BLaER1 treated with 17β-estradiol and CSF1 and Interleukin-3, amounts not matched to agents 10 nM and 100 nM (cell line): ENCODE measurements around the gene LPP.

ENCODE experiments used
- H3K27ac ChIP-seq, 11 experiments: shearing (Covaris generic); formaldehyde crosslinking; 2 replicates each; pipeline ENCODE4 v1.8.1; 2022
- H3K27me3 ChIP-seq, 11 experiments: shearing (Covaris generic); formaldehyde crosslinking; 2 replicates each; pipeline ENCODE4 v1.8.1; 2022
- H3K36me3 ChIP-seq, 11 experiments: shearing (Covaris generic); formaldehyde crosslinking; 2 replicates each; pipeline ENCODE4 v1.8.1; 2022
- H3K4me1 ChIP-seq, 10 experiments: shearing (Covaris generic); formaldehyde crosslinking; 2 replicates each; pipeline ENCODE4 v1.8.1; 2022
- H3K4me2 ChIP-seq, 11 experiments: shearing (Covaris generic); formaldehyde crosslinking; 2 replicates each; pipeline ENCODE4 v1.8.1; 2022
- H3K4me3 ChIP-seq, 10 experiments: shearing (Covaris generic); formaldehyde crosslinking; 2 replicates each; pipeline ENCODE4 v1.8.1; 2022
- H3K9ac ChIP-seq, 11 experiments: shearing (Covaris generic); formaldehyde crosslinking; 2 replicates each; pipeline ENCODE4 v1.8.1; 2022
- H3K9me3 ChIP-seq, 11 experiments: shearing (Covaris generic); formaldehyde crosslinking; replicated peaks in 1 of 11; 2 replicates each; pipeline ENCODE4 v1.8.1; 2022
- H4K20me1 ChIP-seq, 11 experiments: shearing (Covaris generic); formaldehyde crosslinking; 2 replicates each; pipeline ENCODE4 v1.8.1; 2022
- Cebpa-rat ChIP-seq, 11 experiments: shearing (Covaris generic); IDR thresholded peaks; 2 replicates each; pipeline ENCODE4 v1.8.1; 2022

Gene LPP

GRCh38 chr3:188901126-188901525 is 747.2 kb downstream of the LPP start:
- Histone ChIP-seq H3K4me2 (peak overlapping the region in 4 of 11 experiments; percentile 41 to 79 (median 78); a peak in 8 of 22 replicates), H3K4me1 (peaks cover 0 to 79% (median 0%) of the 10 kb centered on the region in 10 experiments; a peak in 8 of 20 replicates), H3K9me3 (peaks cover 0 to 3% (median 0%) of the 10 kb centered on the region in 11 experiments; a peak in 3 of 22 replicates), H3K27ac (peak overlapping the region in 4 of 11 experiments; percentile 53 to 83 (median 66); a peak in 8 of 22 replicates), H3K9ac (peak overlapping the region in 3 of 11 experiments; percentile 52 to 59 (median 55); a peak in 5 of 22 replicates), H3K36me3 (no peaks in the 10 kb centered on the region), H4K20me1 (no peaks in the 10 kb centered on the region), H3K4me3 (no peak overlapping the region), H3K27me3 (no peaks in the 10 kb centered on the region)
- TF ChIP-seq Cebpa-rat (IDR thresholded peaks at IDR 0.05) = no peak

GRCh38 chr3:188901671-188902287 is 747.8 kb downstream of the LPP start:
- H3K9ac ChIP-seq = peak overlapping the region in 3 of 11 experiments; percentile 52 to 59 (median 55); a peak in 5 of 22 replicates

DNA sequence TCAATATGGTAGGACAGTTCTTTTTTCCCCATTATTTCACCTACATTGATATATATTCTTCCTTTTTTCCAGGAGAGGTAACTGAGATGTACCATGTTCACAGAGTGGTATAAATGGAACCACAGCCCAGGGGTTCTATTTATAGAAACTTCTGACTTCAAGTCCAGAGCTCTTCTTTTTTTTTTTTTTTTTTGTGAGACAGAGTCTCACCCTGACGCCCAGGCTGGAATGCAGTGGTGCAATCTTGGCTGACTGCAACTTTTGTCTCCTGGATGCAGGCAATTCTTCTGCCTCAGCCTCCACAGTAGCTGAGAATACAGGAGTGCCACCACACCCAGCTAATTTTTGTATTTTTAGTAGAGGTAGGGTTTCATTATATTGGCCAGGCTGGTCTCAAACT is 750.7 kb downstream of the LPP start:
- Histone ChIP-seq H3K27me3 (no peaks in the 10 kb centered on the region), H3K9ac (peak overlapping the region in 3 of 11 experiments; percentile 1 to 61 (median 49); a peak in 5 of 22 replicates), H3K9me3 (peaks cover 0 to 4% (median 0%) of the 10 kb centered on the region in 11 experiments; a peak in 3 of 22 replicates), H3K27ac (peak overlapping the region in 4 of 11 experiments; percentile 77 to 94 (median 88); a peak in 8 of 22 replicates), H3K36me3 (no peaks in the 10 kb centered on the region), H3K4me1 (peaks cover 0 to 93% (median 0%) of the 10 kb centered on the region in 10 experiments; a peak in 8 of 20 replicates), H3K4me3 (no peak overlapping the region), H3K4me2 (peak overlapping the region in 3 of 11 experiments; percentile 43 to 72 (median 59); a peak in 6 of 22 replicates), H4K20me1 (no peaks in the 10 kb centered on the region)
- no peak for TF ChIP-seq Cebpa-rat (IDR thresholded peaks at IDR 0.05)

More at GRCh38 chr3:188901671-188902287, 747.8 kb downstream of the LPP start:
- H3K4me2 ChIP-seq = peak overlapping the region in 4 of 11 experiments; percentile 41 to 79 (median 78); a peak in 7 of 22 replicates
- no peaks in the 10 kb centered on the region for H4K20me1 ChIP-seq
- no peaks in the 10 kb centered on the region for H3K27me3 ChIP-seq
- H3K4me1 ChIP-seq = peaks cover 0 to 85% (median 0%) of the 10 kb centered on the region in 10 experiments; a peak in 8 of 20 replicates
- H3K9me3 ChIP-seq = peaks cover 0 to 4% (median 0%) of the 10 kb centered on the region in 11 experiments; a peak in 3 of 22 replicates
- H3K36me3 ChIP-seq = no peaks in the 10 kb centered on the region
- no peak overlapping the region for H3K4me3 ChIP-seq
- peak overlapping the region in 4 of 11 experiments; percentile 53 to 83 (median 66); a peak in 7 of 22 replicates for H3K27ac ChIP-seq
- no peak for TF ChIP-seq Cebpa-rat (IDR thresholded peaks at IDR 0.05)

GRCh38 chr3:188905547-188905946 is 751.6 kb downstream of the LPP start:
- Histone ChIP-seq H3K4me3 (no peak overlapping the region), H4K20me1 (no peaks in the 10 kb centered on the region), H3K36me3 (no peaks in the 10 kb centered on the region), H3K27ac (peak overlapping the region in 5 of 11 experiments; percentile 24 to 94 (median 86); a peak in 8 of 22 replicates), H3K27me3 (no peaks in the 10 kb centered on the region), H3K4me1 (peaks cover 0 to 91% (median 0%) of the 10 kb centered on the region in 10 experiments; a peak in 8 of 20 replicates), H3K4me2 (peak overlapping the region in 3 of 11 experiments; percentile 43 to 72 (median 59); a peak in 5 of 22 replicates), H3K9ac (peak overlapping the region in 4 of 11 experiments; percentile 24 to 73 (median 64); a peak in 7 of 22 replicates), H3K9me3 (peaks cover 0 to 4% (median 0%) of the 10 kb centered on the region in 11 experiments; a peak in 3 of 22 replicates)
- TF ChIP-seq Cebpa-rat (IDR thresholded peaks at IDR 0.05) = no peak

GRCh38 chr3:188906236-188906635 is 752.3 kb downstream of the LPP start:
- Histone ChIP-seq H3K27ac (peak overlapping the region in 5 of 11 experiments; percentile 24 to 94 (median 86); a peak in 8 of 22 replicates), H3K4me1 (peaks cover 0 to 91% (median 0%) of the 10 kb centered on the region in 10 experiments; a peak in 7 of 20 replicates), H3K9ac (peak overlapping the region in 4 of 11 experiments; percentile 24 to 73 (median 64); a peak in 7 of 22 replicates), H3K9me3 (peaks cover 0 to 4% (median 0%) of the 10 kb centered on the region in 11 experiments; a peak in 3 of 22 replicates), H3K4me3 (no peak overlapping the region), H3K4me2 (peak overlapping the region in 3 of 11 experiments; percentile 43 to 72 (median 54); a peak in 6 of 22 replicates), H4K20me1 (no peaks in the 10 kb centered on the region), H3K36me3 (no peaks in the 10 kb centered on the region), H3K27me3 (no peaks in the 10 kb centered on the region)
- no peak for TF ChIP-seq Cebpa-rat (IDR thresholded peaks at IDR 0.05)

DNA sequence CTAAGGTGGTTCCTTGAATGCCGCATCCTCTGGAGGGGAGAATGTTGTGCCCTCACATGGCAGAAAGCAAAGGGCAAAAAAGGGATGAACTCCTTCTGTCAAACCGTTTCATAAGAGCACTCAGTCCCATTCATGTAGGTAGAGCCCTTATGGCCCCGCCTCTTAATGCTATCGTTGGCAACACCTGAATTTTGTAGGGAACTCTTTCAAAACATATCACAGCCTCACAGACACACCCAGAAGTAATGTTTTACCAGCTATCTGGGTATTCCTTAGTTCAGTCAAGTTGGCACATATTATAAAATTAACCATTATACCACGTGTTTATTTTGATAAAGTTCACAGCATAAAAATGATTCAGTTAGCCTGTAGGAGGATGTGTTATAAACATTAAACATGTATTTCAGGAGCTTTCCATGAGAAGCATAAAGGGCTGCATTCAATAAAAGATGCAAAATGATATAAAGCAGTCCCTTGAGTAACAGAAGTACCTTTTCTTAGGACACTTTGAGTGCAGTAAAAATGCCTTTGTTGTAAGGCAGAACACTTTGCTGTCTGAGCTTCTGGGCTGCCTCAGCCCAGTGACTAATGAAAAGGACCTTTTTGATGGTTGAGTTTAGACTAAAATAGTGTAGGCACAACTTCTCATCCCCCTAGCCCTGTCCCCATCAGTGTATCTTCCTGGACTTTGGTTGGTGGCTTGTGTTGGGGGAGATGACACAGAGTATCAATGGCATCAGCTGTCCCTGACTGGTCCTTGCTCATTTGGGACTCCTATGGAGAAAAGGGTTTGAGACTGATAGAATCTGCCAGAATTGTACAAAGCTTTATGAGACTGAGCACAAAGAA is 754.3 kb downstream of the LPP start:
- H4K20me1 ChIP-seq = no peaks in the 10 kb centered on the region
- H3K36me3 ChIP-seq = no peaks in the 10 kb centered on the region
- H3K27ac ChIP-seq = peak overlapping the region in 3 of 11 experiments; percentile 7 to 86 (median 37); a peak in 5 of 22 replicates
- no peaks in the 10 kb centered on the region for H3K27me3 ChIP-seq
- H3K9ac ChIP-seq = no peak overlapping the region
- H3K4me3 ChIP-seq = no peak overlapping the region
- TF ChIP-seq Cebpa-rat (IDR thresholded peaks at IDR 0.05) = no peak
- peak overlapping the region in 3 of 11 experiments; percentile 7 to 54 (median 19); a peak in 5 of 22 replicates for H3K4me2 ChIP-seq
- H3K4me1 ChIP-seq = peaks cover 0 to 86% (median 0%) of the 10 kb centered on the region in 10 experiments; a peak in 7 of 20 replicates
- H3K9me3 ChIP-seq = peaks cover 0 to 4% (median 0%) of the 10 kb centered on the region in 11 experiments; a peak in 7 of 22 replicates

GRCh38 chr3:188911026-188911850 is 757.3 kb downstream of the LPP start:
- H3K4me2 ChIP-seq = peak overlapping the region in 3 of 11 experiments; percentile 2 to 25 (median 13); a peak in 4 of 22 replicates
- peaks cover 1 to 86% (median 13%) of the 10 kb centered on the region in 10 experiments for H3K4me1 ChIP-seq
- H4K20me1 ChIP-seq = no peaks in the 10 kb centered on the region
- no peaks in the 10 kb centered on the region for H3K36me3 ChIP-seq
- peaks cover 0 to 4% (median 0%) of the 10 kb centered on the region in 11 experiments; a peak in 5 of 22 replicates for H3K9me3 ChIP-seq
- no peak for TF ChIP-seq Cebpa-rat (IDR thresholded peaks at IDR 0.05)
- H3K27ac ChIP-seq = 0 out of 22 replicates have a peak overlapping the region, but pooled peaks of 2 of the 11 experiments have one; percentile 2 to 6
- no peaks in the 10 kb centered on the region for H3K27me3 ChIP-seq
- no peak overlapping the region for H3K4me3 ChIP-seq
- H3K9ac ChIP-seq = no peak overlapping the region
